ENCODE measurements around the gene KLHL34.

GRCh38 chrX:21632027-21632426 is 26.1 kb downstream of the KLHL34 start:
- TF ChIP-seq, protein P1, sequence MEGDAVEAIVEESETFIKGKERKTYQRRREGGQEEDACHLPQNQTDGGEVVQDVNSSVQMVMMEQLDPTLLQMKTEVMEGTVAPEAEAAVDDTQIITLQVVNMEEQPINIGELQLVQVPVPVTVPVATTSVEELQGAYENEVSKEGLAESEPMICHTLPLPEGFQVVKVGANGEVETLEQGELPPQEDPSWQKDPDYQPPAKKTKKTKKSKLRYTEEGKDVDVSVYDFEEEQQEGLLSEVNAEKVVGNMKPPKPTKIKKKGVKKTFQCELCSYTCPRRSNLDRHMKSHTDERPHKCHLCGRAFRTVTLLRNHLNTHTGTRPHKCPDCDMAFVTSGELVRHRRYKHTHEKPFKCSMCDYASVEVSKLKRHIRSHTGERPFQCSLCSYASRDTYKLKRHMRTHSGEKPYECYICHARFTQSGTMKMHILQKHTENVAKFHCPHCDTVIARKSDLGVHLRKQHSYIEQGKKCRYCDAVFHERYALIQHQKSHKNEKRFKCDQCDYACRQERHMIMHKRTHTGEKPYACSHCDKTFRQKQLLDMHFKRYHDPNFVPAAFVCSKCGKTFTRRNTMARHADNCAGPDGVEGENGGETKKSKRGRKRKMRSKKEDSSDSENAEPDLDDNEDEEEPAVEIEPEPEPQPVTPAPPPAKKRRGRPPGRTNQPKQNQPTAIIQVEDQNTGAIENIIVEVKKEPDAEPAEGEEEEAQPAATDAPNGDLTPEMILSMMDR (IDR thresholded peaks at IDR 0.05; ENCODE audit: borderline replicate concordance, extremely low read depth, low read length, poor library complexity, severe bottlenecking): no peak
- TF ChIP-seq EZH2 (IDR thresholded peaks at IDR 0.05; ENCODE audit: borderline replicate concordance, low read depth, low read length, severe bottlenecking): no peak

All from DND-41 (cell line).